GM19328 (cell line): ENCODE measurements around the gene GPX4.
A peak's percentile ranks its signal among the peaks of the same experiment; 100 is the strongest.

Experiments
- ATAC-seq: cut with Tn5 transposase; IDR thresholded peaks from one replicate; pipeline ENCODE4 v1.9.1; 2021; ENCODE audit warnings: mild to moderate bottlenecking, moderate library complexity; ENCODE audit not compliant: unreplicated experiment

The GPX4 gene

DNA sequence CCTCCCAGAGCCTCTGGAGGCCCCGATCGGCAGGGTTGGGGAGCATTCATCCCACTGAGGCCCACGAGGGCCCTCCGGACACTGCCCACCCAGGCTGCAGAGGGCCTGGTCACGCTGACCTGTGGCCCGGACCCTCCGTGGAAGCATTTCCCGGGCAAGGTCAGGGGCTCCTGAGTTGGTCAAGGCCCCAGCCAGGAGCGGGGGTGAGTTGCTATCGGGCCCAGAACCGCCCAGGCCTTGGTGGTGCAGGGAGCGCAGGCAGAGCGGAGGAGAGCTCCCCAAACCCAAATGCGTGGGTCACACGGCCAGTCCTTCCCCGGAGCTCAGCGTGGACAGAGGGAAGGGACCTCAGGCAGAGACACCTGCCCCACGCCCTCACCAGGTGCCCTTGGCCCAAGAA is 25.7 kb downstream of the GPX4 start:
- no peak for ATAC-seq

DNA sequence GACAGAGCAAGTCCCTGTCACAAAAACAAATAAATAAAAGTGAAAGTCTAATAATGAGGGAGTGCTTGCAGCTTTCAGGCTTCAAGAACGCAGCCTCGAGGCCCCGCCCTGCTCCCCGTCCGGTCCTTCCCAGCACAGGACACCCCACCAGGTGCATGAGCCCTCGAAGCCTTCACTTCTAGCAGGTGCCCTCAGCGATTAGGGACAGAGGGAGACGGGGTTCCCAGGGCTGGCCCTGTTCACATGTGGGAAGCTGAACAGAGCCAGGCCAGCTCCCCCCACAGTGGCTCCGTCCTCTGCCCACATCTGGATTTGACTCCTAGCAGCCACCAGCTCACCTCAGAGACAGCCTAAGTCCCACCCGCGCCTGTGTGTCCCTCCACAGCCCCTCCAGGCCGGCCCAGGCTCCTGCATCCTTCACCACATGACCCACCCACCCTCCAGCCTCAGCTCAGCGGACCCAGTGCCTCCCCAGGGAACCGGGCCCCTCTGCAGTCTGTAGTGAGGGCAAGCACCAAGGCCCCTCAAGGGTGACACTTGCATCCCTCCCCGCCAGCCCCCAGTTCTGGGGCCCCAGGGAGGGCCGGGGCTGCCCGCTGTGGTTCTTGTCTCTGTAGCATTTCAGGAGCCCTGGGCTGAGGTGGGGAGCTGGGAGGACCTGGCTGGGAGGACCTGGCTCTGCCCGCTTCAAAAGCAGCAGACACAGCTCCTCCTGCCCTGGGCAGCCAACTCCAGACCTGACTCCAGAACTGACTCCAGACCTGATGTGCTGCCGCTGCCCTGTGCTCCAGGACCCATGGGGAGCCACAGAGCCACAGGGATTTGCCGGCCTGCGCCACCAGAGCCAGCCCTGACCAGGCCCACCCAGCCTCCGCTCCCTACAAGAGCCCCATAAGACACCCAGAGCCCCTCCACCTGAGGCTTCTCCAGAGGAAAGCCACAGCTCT is 27.2 kb downstream of the GPX4 start:
- ATAC-seq: no peak

DNA sequence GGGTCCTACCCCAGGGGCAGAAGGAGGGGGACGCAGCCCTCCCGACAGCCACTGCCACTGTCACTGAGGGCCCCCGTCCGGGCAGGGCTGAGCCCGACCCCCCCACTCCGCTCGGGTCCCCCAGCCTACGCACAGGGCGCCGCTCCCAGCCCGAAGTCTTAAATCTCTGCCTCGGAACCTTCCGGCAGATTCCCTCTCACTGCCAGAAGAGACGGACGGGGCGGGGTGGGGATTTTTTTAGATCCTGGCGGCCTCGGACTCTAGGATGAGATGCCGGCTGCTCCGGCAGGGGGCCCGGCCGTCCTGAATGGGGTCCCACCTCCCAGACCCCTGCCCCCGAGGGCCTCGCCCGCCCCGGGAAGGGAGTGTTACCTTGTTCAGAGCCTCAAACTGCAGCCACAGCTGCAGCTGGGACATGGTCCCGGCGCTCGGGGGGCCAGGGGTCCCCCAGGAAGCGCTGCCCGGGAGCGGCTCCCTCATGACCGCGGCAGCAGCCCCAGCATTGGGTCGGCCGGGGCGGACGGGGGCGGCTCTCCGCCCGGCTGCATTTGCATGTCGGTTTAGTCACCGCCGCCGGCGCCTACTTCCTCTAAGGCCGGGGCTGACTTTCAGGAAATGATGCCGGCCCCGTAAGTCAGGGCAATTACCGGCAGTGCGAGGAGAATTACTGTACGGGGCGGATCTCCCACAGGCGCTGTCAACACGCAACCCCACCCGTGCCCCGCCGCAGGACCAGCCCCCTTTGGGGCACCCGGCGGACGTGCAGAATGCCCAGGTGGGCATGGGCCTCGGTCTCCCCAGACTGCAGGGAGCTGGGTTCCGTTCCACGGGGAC is 28.1 kb downstream of the GPX4 start:
- peak; percentile 35 for ATAC-seq

DNA sequence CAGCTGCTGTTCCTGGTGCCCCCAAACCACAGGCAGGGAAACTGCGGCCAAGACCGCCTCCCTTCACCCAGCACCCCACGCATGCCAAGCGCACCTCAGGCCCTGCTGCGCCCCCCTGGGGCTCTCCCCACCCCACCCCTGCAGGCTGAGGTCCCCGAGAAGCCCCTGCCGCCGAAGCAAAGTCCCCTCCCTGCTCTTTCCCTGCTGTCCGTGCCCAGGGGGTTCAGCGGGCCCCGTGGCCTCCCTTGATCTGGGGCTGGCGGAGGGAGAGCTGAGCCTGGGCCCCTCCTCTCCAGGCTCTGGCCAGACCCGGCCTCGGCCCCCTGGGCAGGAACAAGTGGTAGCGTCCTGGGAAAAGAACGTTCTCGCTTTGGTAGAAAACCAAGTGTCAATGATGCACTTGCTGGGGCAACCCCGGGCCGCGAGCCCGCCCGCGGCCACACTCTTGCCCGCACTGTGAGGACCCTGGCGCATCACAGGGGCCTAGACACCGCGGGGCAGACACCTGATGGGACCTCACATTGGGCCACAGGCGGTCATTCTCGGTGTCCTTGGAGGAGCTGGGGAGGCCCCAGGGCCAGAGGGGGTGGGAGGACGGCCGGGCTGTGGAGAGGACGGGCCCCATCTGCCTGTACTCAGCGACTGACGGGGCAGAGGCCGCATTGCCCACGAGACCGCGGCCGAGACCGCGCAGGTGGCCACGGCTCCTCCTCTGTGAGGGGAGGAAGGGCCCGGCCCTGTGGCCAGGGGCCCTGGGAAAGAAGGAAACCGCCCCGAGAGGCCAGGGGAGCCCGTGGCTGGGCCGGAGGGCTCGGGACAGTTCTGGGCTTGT is 29.0 kb downstream of the GPX4 start:
- ATAC-seq: no peak

DNA sequence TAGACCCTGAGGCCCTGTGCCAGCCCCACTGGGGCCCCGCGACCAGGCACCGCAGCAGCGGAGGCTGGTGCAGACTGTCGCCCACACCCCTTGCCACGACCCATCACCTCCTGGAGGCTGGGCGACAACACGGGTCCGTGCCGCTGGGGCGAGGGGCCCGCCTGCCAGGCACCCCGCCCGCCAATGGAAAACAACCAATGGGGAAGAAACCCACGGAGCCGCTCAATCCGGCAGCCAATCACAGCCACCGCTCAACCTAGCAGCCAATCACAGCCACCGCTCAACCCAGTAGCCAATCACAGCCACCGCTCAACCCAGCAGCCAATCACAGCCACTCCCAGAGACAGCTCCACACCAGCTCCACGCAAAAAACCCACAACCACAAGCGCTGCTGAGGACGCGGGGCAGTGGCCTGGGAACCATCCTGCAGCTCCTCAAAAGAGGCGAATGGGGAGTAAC is 29.7 kb downstream of the GPX4 start:
- peak; percentile 46 for ATAC-seq

DNA sequence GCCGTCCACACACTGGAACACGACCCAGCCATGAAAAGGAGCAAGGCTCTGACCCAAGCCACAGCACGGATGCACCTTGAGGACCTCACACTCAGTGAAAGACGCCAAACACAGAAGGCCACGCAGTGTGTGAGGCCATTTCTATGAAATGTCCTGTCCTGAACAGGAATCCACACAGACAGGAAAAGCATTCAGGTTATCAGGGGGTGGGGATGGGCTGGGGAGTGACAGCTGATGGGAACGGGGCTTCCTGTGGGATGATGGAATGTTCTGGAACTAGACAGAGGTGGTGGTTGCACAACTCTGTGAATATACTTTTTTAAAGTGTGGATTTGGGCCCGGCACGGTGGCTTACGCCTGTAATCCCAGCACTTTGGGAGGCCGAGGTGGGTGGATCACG is 30.6 kb downstream of the GPX4 start:
- ATAC-seq: no peak

DNA sequence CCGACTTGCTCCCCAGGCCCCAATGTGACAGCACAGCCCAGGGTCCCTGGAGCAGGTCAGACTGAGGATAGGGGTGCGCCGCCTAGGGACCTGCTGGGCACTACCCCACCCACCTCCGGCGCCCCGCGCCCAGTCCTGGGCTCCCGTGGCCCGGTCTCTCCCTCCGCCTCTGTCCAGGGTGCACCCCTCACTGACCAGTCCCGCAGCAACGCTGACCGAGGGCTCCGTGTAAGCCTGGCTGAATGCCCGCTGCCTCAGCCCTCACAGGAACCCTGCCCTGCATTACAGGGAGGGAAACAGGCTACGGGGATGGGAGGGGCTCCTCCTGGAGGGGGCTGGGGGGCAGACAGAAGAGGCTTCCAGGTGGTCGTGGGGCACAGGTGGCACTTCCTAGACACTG is 31.7 kb downstream of the GPX4 start:
- ATAC-seq: no peak

DNA sequence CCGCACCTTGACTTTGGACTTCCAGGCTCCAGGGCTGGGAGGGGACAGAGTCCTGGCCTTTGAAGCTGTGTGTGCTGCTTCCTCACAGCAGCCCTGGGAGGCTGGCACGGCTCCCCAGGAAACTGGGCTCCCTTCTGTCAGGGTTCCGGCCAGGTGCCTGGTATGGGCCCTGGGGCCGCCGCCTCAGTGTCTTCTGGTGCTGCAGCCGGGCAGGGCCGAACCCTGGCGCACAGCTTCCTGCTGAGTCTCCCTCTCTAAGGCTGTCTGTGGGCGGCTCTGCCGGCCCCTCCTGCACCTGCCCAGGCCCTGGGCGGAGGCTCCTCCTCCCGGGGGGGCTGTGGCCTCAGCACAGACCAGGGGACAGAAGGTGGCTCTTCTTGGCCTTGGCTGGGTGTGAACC is 32.4 kb downstream of the GPX4 start:
- ATAC-seq: no peak

DNA sequence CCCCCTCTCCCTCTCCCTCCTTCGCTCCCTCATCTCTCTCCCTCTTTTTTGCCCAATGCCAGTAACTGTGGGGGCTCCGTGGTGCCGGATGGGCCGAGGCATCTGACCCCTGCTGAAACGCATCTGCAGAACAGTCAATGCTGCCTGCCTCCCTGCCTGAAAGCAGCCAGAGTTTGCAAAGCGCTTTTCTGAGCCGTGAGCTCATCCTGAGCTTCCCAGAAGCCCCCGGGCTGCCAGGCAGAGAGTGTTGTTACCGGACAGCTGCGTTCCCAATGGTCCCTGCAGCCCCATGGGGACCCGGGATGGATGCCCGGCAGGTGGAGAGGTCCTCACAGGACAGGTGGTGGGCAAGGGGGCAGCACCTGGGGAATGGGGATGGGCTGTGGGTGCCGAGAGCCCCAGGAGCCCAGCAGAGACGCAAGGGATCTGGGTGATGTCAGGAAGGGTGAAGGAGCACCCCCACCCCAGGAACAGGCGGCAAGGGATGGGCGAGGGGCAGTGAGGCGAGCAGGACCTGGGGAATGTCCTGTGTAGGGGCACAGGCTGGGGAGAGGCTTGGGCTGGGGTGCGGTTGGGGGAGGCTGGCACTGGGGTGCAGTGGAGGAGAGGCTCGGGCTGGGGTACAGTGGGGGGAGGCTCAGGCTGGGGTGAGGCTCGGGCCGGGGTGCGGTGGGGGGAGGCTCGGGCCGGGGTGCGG is 33.0 kb downstream of the GPX4 start:
- ATAC-seq: no peak

DNA sequence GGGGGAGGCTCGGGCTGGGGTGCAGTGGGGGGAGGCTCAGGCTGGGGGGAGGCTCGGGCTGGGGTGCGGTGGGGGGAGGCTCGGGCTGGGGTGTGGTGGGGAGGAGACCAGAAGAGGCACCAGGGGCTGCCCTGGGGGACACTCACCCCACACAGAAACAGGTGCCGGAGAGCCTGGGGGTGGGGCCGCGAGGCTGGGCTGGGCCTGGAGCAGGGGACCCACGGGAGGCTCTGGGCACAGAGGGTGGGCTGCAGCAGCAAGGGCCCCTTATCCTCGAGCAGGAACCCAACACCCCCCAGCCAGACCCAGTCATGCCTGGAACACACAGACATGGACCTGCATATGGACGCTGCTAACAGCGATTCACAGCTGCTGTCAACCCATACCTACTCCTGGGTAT is 34.3 kb downstream of the GPX4 start:
- no peak for ATAC-seq

DNA sequence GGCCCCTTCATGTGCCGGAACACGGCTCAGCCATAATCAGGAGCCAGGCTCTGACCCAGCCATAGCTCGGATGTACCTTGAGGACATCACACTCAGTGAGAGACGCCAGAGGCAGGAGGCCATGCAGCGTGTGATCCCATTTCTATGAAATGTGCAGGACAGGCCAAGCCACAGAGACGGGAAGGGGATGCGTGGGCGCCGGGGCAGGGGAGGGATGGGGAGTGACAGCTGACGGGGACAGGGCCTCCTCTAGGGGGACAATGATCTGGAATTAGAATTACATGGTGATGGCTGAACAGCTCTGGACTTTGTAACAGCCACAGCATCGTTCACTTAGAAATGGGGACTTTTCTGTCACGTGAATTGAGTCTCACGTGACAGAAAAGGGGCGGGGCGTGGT is 35.3 kb downstream of the GPX4 start:
- ATAC-seq: no peak

DNA sequence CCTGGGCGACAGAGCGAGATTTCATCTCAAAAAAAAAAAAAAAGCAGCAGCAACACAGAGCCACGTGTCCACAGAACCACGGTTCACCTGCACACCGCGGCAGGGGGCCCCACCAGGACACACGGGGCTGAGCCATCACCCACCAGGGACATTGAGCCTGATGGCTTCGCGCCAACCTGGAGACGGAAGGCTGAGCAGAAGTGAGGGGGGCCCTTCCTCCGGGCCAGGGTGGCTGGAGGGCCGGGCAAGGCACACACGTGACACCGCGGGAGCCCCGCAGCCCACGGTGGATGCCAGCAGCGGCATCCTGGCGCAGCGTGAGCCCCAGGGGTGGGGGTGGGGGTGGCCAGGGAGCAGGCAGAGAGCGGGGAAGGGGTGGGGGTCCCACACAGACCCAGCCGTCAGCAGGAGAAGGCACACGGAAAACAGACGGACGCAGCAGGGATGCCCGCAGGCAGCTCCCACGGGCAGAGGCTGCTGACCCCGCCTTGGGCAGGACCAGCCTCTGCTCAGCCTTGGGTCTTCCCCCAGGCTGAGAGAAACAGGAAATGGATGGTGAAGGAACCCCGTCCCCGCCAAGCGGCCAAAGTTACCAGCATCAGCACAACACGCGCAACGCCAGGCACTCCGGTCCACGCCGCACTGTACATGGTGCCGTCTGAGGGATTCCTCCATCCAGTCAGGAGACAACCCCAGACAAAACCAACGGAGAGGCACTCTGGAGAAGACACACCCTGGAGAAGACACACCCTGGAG is 36.7 kb downstream of the GPX4 start:
- ATAC-seq: no peak

DNA sequence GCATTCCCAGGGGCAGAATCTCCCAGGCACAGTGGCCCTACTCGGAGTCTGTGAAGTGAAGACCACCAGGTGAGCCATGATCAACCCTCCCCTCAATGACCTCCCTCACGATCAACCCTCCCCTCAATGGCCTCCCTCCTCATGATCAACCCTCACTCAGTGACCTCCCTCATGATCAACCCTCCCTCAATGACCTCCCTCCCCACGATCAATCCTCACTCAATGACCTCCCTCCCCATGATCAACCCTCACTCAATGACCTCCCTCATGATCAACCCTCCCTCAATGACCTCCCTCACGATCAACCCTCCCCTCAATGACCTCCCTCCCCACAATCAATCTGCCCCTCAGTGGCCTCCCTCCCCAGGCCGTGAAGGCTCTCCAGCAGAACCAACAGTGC is 38.1 kb downstream of the GPX4 start:
- ATAC-seq: no peak

DNA sequence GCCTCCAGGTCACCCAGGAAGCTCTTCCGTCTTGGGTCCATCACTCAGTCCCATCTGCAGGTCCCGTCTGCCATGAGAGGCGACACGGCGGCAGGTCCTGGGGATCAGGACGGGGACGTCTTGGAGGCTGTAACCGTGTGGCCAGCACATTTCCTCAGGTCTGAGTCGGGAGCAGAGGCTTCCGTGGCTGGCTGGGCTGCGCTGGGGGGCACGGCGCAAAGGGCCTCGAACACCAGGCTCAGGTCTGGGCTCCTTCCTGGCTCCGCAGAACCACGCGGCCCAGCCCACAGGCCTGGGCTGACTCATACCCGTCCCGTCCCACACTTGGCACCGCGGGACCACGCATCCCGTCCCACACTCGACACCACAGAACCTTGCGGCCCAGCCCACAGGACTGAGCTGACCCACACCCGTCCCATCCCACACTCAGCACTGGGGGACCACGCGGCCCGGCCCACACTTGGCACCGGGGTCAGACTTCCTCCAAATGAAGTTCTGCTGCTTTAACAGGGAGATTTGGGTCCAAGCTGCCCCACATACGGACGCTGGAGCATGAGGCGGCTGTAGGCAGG is 40.1 kb downstream of the GPX4 start:
- no peak for ATAC-seq

DNA sequence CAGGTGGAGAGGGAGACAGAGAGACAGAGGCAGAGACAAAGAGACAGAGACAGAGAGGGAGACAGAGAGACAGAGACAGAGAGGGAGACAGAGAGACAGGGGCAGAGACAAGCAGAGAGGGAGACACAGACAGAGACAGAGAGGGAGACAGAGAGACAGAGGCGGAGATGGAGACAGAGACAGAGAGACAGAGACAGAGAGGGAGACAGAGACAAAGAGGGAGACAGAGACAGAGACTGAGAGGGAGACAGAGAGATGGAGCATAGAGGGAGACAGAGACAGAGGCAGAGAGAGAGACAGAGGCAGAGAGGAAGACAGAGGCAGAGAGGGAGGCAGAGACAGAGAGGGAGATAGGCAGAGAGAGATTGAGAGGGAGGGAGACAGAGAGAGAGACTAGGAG is 40.9 kb downstream of the GPX4 start:
- no peak for ATAC-seq

DNA sequence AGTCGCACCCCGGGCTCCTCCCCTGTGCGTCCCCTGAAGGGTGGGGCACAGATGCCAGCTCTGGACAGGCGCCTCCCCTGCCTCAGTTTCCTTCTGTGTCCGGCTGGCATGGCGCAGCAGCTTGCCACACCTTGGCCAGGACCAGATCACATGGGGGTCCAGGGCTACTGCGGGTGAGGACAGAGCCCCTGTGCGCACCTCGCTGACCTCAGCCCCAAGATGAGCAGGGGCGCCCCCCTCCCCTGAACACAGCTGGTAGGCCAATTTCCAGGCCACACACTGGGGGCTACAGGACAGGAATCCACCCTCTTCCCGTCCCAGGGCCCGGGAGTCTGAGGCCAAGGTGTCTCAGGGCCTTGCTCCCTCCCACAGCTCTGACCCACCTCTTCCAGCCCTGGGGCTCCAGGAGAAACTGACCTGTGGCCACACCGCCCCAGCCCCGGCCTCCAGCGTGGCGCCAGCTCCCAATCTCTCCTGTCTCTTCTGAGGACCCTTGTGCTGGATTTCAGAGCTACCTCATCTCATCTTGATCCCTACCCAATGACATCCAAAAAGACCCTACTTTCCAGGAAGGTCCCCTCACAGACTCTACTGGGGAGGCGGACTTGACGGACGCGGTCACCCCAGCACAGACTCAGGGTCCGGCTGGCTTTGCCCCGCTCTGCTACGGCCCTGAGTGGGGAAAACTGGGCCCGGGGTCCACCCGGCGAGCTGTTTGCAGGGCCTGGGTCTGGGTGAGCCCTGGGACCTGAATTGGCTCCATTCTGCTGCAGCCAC is 42.0 kb downstream of the GPX4 start:
- no peak for ATAC-seq

DNA sequence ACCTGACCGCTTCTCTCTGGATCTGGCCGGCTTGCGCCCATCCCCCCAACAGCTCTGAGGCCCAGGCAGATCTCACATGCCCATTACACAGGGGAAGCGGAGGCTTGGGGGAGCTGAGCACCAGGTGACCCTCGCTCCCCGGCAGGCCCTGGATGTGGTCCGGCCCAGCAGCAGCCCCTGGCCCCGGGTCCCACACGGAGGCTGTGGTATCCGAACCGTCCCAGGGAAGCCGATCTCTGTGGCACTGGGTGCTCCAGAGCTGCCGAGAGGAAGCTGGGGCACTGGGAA is 42.6 kb downstream of the GPX4 start:
- no peak for ATAC-seq

DNA sequence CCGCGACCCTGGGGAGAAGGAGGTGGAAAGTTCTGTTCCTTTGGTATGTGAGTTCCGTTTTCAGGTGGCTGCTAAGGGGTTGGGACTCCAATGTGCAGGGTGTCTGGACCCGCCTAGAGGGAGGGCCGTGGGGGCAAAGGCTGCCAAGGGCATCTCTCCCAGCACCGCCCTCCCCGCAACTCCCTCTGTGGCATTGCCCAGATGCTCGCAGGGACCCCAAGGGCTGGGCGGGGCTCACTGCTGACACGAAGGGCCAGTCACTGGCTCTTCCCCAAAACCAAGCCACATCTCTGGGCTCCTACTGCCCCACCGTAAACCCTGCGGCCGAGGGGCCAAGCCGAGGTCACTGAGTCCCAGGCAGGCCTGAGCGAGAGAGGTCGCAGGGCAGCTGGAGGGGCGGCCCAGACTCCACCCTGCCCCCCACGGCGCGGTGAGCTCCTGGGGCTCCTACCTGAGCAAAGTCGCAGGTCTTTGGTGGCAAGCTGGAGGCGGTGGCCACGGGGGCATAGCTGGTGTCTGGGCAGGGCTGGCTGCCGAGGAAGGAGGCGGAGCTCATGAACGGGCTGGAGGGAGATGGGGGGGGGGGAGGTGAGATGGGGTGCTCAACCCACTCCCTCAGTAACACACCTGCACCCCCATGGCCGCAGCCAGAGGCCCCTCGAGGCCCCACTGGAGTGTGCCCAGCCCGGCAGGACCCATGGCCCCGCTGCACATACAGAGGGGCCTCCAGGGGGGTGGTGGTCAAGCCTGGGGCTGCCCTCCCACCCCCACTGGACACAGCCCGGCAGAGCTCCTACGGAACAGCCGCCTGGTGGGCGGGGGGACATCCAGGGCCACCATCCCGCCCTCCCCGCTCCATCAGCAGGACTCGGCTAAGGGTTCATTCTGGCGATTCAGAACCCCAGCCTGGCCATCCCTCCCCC is 43.3 kb downstream of the GPX4 start:
- no peak for ATAC-seq
